Measurements from ENCODE around the gene DNAAF8. TPM values are rescaled to one million over a fixed set of nuclear protein-coding genes. Genes with fewer than 3 reads are reported as not detected.
A peak's percentile ranks its signal among the peaks of the same experiment; 100 is the strongest.

The DNAAF8 gene
- total RNA-seq, 1 donor = 1.7 TPM

DNA sequence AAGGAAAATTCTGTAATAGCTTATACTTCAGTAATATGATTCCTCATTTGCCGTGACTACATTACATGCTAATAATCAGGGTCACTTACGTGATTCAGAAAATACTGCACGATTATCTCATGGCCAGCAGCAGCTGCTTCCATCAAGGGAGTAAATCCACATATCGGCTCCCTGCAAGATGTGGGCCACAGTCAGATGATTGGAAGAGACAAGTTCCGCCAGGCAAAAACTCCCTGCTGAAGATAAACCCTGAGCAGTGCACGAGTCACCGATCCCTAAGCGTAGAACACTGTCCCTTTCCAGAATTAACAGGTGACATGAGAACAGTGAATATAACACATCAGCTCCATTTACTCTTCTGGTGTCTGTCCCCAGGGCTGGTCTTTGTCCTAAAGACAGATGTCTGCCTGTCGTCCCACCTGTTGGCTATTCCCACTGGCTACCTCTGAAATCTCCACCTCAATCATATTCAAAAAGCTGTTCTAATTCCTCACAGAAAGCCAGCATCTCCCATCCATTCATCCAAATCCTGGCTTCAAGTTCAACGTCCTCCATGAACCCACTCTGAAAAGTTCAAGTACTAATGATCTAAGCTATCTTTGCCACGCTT is 9.6 kb upstream of the DNAAF8 start:
- no peak overlapping the region for H3K4me3 ChIP-seq (ENCODE audit: low read depth, low read length)
- no peak for DNase-seq (ENCODE audit: low read depth)

GRCh38 chr16:4726616-4727015 is 7.7 kb upstream of the DNAAF8 start:
- no peak for DNase-seq (ENCODE audit: low read depth)
- no peak overlapping the region for H3K4me3 ChIP-seq (ENCODE audit: low read depth, low read length)
- TF ChIP-seq, protein P1, sequence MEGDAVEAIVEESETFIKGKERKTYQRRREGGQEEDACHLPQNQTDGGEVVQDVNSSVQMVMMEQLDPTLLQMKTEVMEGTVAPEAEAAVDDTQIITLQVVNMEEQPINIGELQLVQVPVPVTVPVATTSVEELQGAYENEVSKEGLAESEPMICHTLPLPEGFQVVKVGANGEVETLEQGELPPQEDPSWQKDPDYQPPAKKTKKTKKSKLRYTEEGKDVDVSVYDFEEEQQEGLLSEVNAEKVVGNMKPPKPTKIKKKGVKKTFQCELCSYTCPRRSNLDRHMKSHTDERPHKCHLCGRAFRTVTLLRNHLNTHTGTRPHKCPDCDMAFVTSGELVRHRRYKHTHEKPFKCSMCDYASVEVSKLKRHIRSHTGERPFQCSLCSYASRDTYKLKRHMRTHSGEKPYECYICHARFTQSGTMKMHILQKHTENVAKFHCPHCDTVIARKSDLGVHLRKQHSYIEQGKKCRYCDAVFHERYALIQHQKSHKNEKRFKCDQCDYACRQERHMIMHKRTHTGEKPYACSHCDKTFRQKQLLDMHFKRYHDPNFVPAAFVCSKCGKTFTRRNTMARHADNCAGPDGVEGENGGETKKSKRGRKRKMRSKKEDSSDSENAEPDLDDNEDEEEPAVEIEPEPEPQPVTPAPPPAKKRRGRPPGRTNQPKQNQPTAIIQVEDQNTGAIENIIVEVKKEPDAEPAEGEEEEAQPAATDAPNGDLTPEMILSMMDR (IDR thresholded peaks at IDR 0.05; ENCODE audit: insufficient read depth, low read depth, low read length) = no peak

More for the DNA sequence above, 9.6 kb upstream of the DNAAF8 start:
- TF ChIP-seq, protein P1 (IDR thresholded peaks at IDR 0.05; ENCODE audit: insufficient read depth, low read depth, low read length) = no peak

GRCh38 chr16:4728676-4729075 is 5.7 kb upstream of the DNAAF8 start:
- no peak for DNase-seq (ENCODE audit: low read depth)
- no peak overlapping the region for H3K4me3 ChIP-seq (ENCODE audit: low read depth, low read length)
- TF ChIP-seq, protein P1 (IDR thresholded peaks at IDR 0.05; ENCODE audit: insufficient read depth, low read depth, low read length) = no peak

DNA sequence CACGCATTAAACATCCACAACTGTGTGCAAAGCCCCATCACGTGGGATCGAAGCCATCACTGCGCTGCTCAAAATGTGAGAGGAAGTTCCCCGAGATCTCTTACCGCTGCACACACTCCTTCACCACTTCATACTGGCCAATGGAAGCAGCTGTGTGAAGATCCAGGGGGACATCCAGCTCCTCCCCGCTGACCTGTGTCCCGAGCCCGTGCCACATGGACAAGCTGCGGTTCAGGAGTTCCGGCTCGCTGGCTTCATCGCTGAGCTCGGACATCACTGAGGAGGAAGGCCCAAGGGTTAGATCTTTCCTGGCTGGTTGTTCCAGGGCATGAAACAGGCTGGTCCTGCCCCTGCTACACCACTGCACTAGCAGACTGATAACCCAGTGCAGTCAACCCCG is 4.5 kb upstream of the DNAAF8 start:
- no peak overlapping the region for H3K4me3 ChIP-seq (ENCODE audit: low read depth, low read length)
- no peak for DNase-seq (ENCODE audit: low read depth)
- TF ChIP-seq, protein P1 (IDR thresholded peaks at IDR 0.05; ENCODE audit: insufficient read depth, low read depth, low read length) = no peak

DNA sequence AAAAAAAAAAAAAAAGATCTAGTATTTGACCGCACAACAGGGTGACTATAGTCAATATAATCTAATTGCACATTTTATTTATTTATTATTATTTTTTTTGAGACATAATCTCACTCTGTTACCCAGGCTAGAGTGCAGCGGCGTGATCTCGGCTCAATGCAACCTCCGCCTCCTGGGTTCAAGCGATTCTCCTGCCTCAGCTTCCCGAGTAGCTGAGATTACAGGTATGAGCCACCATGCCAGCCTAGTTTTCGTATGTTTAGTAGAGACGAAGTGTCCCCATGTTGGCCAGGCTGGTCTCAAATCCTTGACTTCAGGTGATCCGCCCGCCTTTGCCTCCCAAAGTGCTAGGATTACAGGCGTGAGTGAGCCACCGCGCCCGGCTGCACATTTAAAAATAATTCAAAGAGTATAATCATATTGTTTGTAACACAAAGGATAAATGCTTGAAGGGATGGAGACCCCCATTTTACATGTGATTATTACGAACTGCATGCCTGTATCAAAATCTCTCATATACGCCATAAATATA is 1.1 kb upstream of the DNAAF8 start:
- peak overlapping the region; percentile 87 for H3K4me3 ChIP-seq (ENCODE audit: low read depth, low read length)
- DNase-seq (ENCODE audit: low read depth) = no peak
- TF ChIP-seq, protein P1 (IDR thresholded peaks at IDR 0.05; ENCODE audit: insufficient read depth, low read depth, low read length) = no peak

DNA sequence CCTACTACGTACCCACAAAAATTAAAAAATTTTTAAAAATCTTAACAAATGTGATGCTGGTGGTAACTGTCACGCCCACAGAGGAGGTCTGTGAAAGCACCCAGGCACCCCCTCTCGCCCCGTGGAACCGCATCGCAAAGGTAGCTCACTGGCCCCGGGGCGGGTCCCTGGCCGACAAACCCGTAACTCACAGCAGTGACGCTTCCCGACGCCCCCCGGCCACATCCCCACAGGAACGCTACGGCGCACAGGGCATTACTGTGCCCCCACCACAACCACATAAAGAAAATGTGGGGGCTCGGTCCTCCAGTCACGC is 632 bp upstream of the DNAAF8 start:
- peak overlapping the region; percentile 87 for H3K4me3 ChIP-seq (ENCODE audit: low read depth, low read length)
- TF ChIP-seq, protein P1 (IDR thresholded peaks at IDR 0.05; ENCODE audit: insufficient read depth, low read depth, low read length) = no peak
- no peak for DNase-seq (ENCODE audit: low read depth)
